PC-3 (cell line): ENCODE measurements around the gene FN1. TPM values are rescaled to one million over a fixed set of nuclear protein-coding genes. Genes with fewer than 3 reads are reported as not detected.

Source experiments
- ATAC-seq: fragments of 200-7000 bp; cut with Tn5 transposase; 2 replicates; pipeline ENCODE4 v1.9.1; 2020; ENCODE audit warnings: mild to moderate bottlenecking, moderate library complexity
- BruUV-seq: library from RNA; stranded (reverse); fragments of 400-500 nt; replicated peaks from 2 replicates; lab custom pipeline; 2021; lab: Mats Ljungman, UMichigan
- CTCF ChIA-PET: fragments of 300-600 bp; sonication (Branson Sonifier 250); formaldehyde crosslinking; loops from one replicate; lab custom pipeline; 2022; ENCODE audit warnings: antibody characterized with exemption; lab: Charles Lee
- POLR2A ChIA-PET: fragments of 300-600 bp; sonication (Branson Sonifier 250); formaldehyde crosslinking; loops from one replicate; lab custom pipeline; 2022; ENCODE audit warnings: antibody characterized with exemption; ENCODE audit not compliant: unreplicated experiment; lab: Charles Lee
- DNase-seq: peaks from one replicate; pipeline ENCODE4 v3.0.0-alpha.2; 2015
- H2AFZ ChIP-seq: fragments of 300-600 bp; sonication (generic); 2 replicates; pipeline ENCODE4 v1.6.0; 2016; ENCODE audit warnings: antibody characterized with exemption, low read length
- H3F3A ChIP-seq: fragments of 300-600 bp; sonication (generic); one replicate; pipeline ENCODE4 v1.6.0; 2017; ENCODE audit warnings: antibody characterized with exemption, low read length, control low read depth, mild to moderate bottlenecking; ENCODE audit not compliant: unreplicated experiment
- H3K27ac ChIP-seq: fragments of 300-600 bp; sonication (generic); 2 replicates; pipeline ENCODE4 v1.5.1; 2016; ENCODE audit warnings: mild to moderate bottlenecking, low read length
- H3K27me3 ChIP-seq: fragments of 300-600 bp; sonication (generic); 2 replicates; pipeline ENCODE4 v1.6.1; 2016; ENCODE audit warnings: low read length, mixed read lengths
- H3K36me3 ChIP-seq: fragments of 300-600 bp; sonication (generic); 2 replicates; pipeline ENCODE4 v1.6.1; 2016; ENCODE audit warnings: low read depth, mixed run types, low read length, mixed read lengths
- H3K4me1 ChIP-seq: fragments of 300-600 bp; sonication (generic); 2 replicates; pipeline ENCODE4 v1.5.1; 2016; ENCODE audit warnings: low read length; ENCODE audit not compliant: insufficient read depth
- H3K4me2 ChIP-seq: fragments of 300-600 bp; sonication (generic); 2 replicates; pipeline ENCODE4 v1.6.0; 2016; ENCODE audit warnings: low read length
- H3K4me3 ChIP-seq: fragments of 300-600 bp; sonication (generic); 2 replicates; pipeline ENCODE4 v1.5.1; 2016; ENCODE audit warnings: mild to moderate bottlenecking, low read length, mixed read lengths
- H3K79me2 ChIP-seq: fragments of 300-600 bp; sonication (generic); 2 replicates; pipeline ENCODE4 v1.6.1; 2017; ENCODE audit warnings: low read length, mixed read lengths
- H3K9ac ChIP-seq: fragments of 300-600 bp; sonication (generic); 2 replicates; pipeline ENCODE4 v1.6.0; 2016; ENCODE audit warnings: mild to moderate bottlenecking, low read length
- H3K9me2 ChIP-seq: fragments of 300-600 bp; sonication (generic); replicated peaks from 2 replicates; pipeline ENCODE4 v1.6.1; 2016; ENCODE audit warnings: mixed run types, low read length, mixed read lengths
- H3K9me3 ChIP-seq: fragments of 300-600 bp; sonication (generic); 2 replicates; pipeline ENCODE4 v1.6.1; 2016; ENCODE audit warnings: low read length, mixed read lengths
- H4K20me1 ChIP-seq: fragments of 300-600 bp; sonication (generic); 2 replicates; pipeline ENCODE4 v1.6.1; 2016; ENCODE audit warnings: low read length, mixed read lengths
- CTCF ChIP-seq: fragments of 300-600 bp; sonication (generic); conservative IDR thresholded peaks from 2 replicates; pipeline ENCODE4 v1.5.1; 2017; ENCODE audit warnings: antibody characterized with exemption, low read depth, mild to moderate bottlenecking, low read length
- EZH2 ChIP-seq: fragments of 300-600 bp; sonication (generic); IDR thresholded peaks from one replicate; pipeline ENCODE4 v1.6.1; 2017; ENCODE audit warnings: antibody characterized with exemption, mild to moderate bottlenecking, low read length; ENCODE audit not compliant: unreplicated experiment
- EZH2phosphoT487 ChIP-seq: fragments of 300-600 bp; sonication (generic); IDR thresholded peaks from 2 replicates; pipeline ENCODE4 v1.6.1; 2018; ENCODE audit warnings: mild to moderate bottlenecking, antibody characterized with exemption, low read length, borderline replicate concordance
- intact Hi-C: fragments of 100-400 bp; cut with micrococcal nuclease; formaldehyde crosslinking; loops from 2 replicates; pipeline ENCODE4 v1.9.0; 2023
- total RNA-seq: library from RNA; depleted of rRNA; stranded (reverse); fragments of >200 nt; gene quantifications from 2 replicates; pipeline ENCODE4 v1.2.3, GENCODE V29; 2014

FN1 gene
- total RNA-seq, 1 experiment from 2014 or later = 220 TPM

- no TSS peak for BruUV-seq
- ATAC-seq = no peak
- no peak overlapping the region for H3K27ac ChIP-seq
- H3K36me3 ChIP-seq = peaks cover 49% of the 10 kb centered on the region
- peak; percentile 47 for DNase-seq
- no peak overlapping the region for H3K9ac ChIP-seq
- no peak overlapping the region for H3K4me2 ChIP-seq
- H3K79me2 ChIP-seq = no peaks in the 10 kb centered on the region
- intact Hi-C loops = no loop called here
- no peaks in the 10 kb centered on the region for H3F3A ChIP-seq
- no peaks in the 10 kb centered on the region for H3K9me3 ChIP-seq
- TF ChIP-seq CTCF = no peak
- no peak for TF ChIP-seq EZH2
- TF ChIP-seq EZH2phosphoT487 = no peak
- ChIA-PET POLR2A (no interaction called here), CTCF (no interaction called here)
- no peak overlapping the region for H3K4me3 ChIP-seq
- H2AFZ ChIP-seq = no peak overlapping the region
- peaks cover 15% of the 10 kb centered on the region for H3K4me1 ChIP-seq
- H3K27me3 ChIP-seq = no peaks in the 10 kb centered on the region
- no peaks in the 10 kb centered on the region for H4K20me1 ChIP-seq
- H3K9me2 ChIP-seq = no peaks in the 10 kb centered on the region
Observed at GRCh38 chr2:215419769-215420470, 15.9 kb downstream of the FN1 start.

GRCh38 chr2:215419113-215419512 lies 16.8 kb downstream of the FN1 start:
- H3K9me2 ChIP-seq = no peaks in the 10 kb centered on the region
- H3K4me1 ChIP-seq = peaks cover 15% of the 10 kb centered on the region
- ATAC-seq = peak; percentile 31; the same call in 1 of the 2 replicates
- H3K4me2 ChIP-seq = no peak overlapping the region
- POLR2A ChIA-PET = no interaction called here
- no peak for DNase-seq
- H3K36me3 ChIP-seq = peaks cover 43% of the 10 kb centered on the region
- H3F3A ChIP-seq = no peaks in the 10 kb centered on the region
- BruUV-seq = no TSS peak
- H2AFZ ChIP-seq = no peak overlapping the region
- no peak overlapping the region for H3K4me3 ChIP-seq
- TF ChIP-seq EZH2 (no peak), EZH2phosphoT487 (no peak), CTCF (no peak)
- H3K9ac ChIP-seq = no peak overlapping the region
- H3K9me3 ChIP-seq = no peaks in the 10 kb centered on the region
- intact Hi-C loops = no loop called here
- H3K27ac ChIP-seq = 0 out of 2 replicates have a peak overlapping the region, but pooled peaks have one; percentile 8
- H4K20me1 ChIP-seq = no peaks in the 10 kb centered on the region
- no peaks in the 10 kb centered on the region for H3K79me2 ChIP-seq
- CTCF ChIA-PET = no interaction called here
- no peaks in the 10 kb centered on the region for H3K27me3 ChIP-seq
